ENCODE data around the gene C1QTNF4. TPM values are rescaled to one million over a fixed set of nuclear protein-coding genes. Genes with fewer than 3 reads are reported as not detected.

The C1QTNF4 gene
- total and polyA plus RNA-seq, 2 of the 13 experiments (the other 11 are each of a cell fraction or from before 2014, with no cell fraction given): not detected

- TF ChIP-seq ZNF407 (CRISPR knock-in tag; IDR thresholded peaks at IDR 0.05; ENCODE audit: not compliant biosample characterization) (no peak), ZNF230 (CRISPR knock-in tag; IDR thresholded peaks at IDR 0.05) (peak; percentile 56; the same call in 1 of the 2 replicates), ARID5B (CRISPR knock-in tag; IDR thresholded peaks at IDR 0.05) (peak; percentile 13; the same call in 1 of the 2 replicates), ERF (CRISPR knock-in tag; IDR thresholded peaks at IDR 0.05) (peak; percentile 42; the same call in 1 of the 2 replicates), FOXP1 (IDR thresholded peaks at IDR 0.05) (no peak), FOXP1 (CRISPR knock-in tag; IDR thresholded peaks at IDR 0.05) (no peak), HNRNPLL (IDR thresholded peaks at IDR 0.05; ENCODE audit: low read depth, low read length, poor library complexity, severe bottlenecking) (peak; percentile 71), RFXAP (CRISPR knock-in tag; IDR thresholded peaks at IDR 0.05; ENCODE audit: borderline replicate concordance) (peak; percentile 54; the same call in 1 of the 2 replicates), TCF7 (IDR thresholded peaks at IDR 0.05; ENCODE audit: low read depth) (no peak), ZNF839 (CRISPR knock-in tag; IDR thresholded peaks at IDR 0.05; ENCODE audit: borderline replicate concordance) (0 out of 2 replicates have a peak, but pooled peaks have one; percentile 35), SUZ12 (IDR thresholded peaks at IDR 0.05; ENCODE audit: low read depth, low read length) (no peak), ZFP36L2 (CRISPR knock-in tag; IDR thresholded peaks at IDR 0.05) (no peak), SPEN (CRISPR knock-in tag; IDR thresholded peaks at IDR 0.05; ENCODE audit: low read depth) (peak; percentile 74; the same call in 1 of the 2 replicates)
- TF ChIP-seq, protein P1, sequence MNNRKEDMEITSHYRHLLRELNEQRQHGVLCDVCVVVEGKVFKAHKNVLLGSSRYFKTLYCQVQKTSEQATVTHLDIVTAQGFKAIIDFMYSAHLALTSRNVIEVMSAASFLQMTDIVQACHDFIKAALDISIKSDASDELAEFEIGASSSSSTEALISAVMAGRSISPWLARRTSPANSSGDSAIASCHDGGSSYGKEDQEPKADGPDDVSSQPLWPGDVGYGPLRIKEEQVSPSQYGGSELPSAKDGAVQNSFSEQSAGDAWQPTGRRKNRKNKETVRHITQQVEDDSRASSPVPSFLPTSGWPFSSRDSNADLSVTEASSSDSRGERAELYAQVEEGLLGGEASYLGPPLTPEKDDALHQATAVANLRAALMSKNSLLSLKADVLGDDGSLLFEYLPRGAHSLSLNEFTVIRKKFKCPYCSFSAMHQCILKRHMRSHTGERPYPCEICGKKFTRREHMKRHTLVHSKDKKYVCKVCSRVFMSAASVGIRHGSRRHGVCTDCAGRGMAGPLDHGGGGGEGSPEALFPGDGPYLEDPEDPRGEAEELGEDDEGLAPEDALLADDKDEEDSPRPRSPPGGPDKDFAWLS (CRISPR knock-in tag; IDR thresholded peaks at IDR 0.05; ENCODE audit: borderline replicate concordance): no peak
These were observed 41.4 kb downstream of the C1QTNF4 start, which contains the start of gene CELF1 (continued) for GRCh38 chr11:47552566-47553405.
